ENCODE results near the gene ZNF786.
"Not testable (repeated sequence)": the region's sequence is repeated elsewhere in the genome, so short reads cannot be mapped to it uniquely, and the experiment has no call there.

Gene ZNF786, protein sequence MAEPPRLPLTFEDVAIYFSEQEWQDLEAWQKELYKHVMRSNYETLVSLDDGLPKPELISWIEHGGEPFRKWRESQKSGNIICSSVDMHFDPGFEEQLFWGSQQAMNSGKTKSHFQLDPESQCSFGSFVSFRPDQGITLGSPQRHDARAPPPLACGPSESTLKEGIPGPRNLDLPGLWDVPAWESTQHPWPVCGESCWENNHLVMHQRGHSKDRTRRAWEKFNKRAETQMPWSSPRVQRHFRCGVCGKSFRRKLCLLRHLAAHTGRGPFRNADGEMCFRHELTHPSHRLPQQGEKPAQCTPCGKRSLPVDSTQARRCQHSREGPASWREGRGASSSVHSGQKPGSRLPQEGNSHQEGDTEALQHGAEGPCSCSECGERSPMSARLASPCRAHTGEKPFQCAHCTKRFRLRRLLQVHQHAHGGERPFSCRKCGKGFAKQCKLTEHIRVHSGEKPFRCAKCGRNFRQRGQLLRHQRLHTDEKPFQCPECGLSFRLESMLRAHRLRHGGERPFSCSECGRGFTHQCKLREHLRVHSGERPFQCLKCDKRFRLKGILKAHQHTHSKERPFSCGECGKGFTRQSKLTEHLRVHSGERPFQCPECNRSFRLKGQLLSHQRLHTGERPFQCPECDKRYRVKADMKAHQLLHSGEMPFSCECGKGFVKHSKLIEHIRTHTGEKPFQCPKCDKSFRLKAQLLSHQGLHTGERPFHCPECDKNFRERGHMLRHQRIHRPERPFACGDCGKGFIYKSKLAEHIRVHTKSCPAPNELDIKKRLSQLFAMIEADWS

DNA sequence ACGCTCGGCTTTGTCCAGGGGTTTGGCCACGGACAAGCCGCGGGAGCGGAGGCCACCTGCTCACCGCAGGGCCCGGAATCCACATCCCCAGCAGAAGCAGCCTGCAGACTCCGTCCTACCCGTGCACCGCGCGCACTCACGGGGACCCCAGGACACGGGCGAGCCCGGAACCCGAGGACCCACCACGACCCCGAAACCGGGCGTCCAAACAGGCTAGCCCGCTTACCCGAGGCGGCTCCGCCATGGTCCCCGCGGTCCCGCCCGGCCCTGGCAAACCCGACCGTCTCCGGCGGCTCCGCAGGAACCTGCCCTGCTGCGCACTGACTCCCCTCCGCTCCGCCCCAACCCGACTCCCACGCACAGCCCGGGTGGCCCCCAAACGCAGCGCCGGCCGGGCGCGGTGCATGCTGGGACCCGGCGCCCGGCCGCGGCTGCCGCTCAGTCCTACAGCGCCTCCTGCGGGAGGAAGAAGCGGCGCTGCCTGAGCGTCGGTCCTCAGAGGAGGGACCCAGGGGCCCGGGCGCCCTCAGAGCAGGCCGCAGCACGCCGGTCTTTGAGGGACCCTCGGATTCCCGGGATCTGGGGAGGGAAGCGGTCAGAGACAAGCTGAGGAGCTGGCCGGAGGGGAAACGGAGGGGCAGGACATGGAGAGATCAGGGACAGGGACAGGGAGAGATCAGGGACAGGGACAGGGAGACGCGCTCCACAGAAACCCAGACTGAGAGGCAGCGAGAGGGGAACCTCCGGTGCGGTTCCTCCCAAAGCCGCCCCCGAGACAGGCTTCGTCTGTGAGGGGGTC is at the start of gene ZNF786:
Gene ZNF786, minus strand, starts transcription at position 322 of the 799 bp plus-strand sequence. Its CDS starts 78 bp downstream, at position 244.
- peak; percentile 96 for DNase-seq (ENCODE audit: low spot score)

GRCh38 chr7:149136118-149136517 is 45.6 kb upstream of the ZNF786 start:
- no peak for DNase-seq (ENCODE audit: low spot score)

GRCh38 chr7:149133028-149133710 is 42.7 kb upstream of the ZNF786 start:
- DNase-seq (ENCODE audit: low spot score), result no peak

DNA sequence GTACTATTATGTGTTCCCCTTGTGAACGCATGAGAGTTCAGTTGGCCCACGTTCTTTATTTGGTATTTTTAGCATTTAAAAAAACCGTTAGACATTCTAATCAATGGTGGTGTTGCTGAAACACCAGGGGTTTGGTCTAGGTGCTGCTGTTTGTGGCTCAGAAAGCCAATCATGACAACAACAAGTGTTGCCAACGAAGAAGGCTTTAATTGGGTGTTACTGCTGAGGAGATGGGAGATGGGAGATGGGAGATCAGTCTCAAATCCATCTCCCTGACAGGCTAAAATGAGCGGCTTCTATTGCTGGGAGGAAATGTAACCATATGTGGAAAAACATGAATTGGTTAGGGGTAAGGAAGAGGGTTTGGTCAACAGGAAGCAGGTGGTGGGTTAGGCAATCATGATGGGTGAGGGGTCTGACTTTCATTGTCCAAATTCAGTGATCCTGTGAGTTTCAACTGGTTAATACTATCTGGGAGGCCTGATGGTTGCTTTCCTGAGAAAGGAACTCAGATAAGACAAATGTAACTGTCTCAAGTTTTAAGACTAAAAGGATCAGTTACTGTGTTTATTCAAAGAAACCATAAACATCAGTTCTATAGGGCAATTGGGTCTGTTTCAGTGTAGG is 40.2 kb upstream of the ZNF786 start:
- DNase-seq (ENCODE audit: low spot score), result no peak

DNA sequence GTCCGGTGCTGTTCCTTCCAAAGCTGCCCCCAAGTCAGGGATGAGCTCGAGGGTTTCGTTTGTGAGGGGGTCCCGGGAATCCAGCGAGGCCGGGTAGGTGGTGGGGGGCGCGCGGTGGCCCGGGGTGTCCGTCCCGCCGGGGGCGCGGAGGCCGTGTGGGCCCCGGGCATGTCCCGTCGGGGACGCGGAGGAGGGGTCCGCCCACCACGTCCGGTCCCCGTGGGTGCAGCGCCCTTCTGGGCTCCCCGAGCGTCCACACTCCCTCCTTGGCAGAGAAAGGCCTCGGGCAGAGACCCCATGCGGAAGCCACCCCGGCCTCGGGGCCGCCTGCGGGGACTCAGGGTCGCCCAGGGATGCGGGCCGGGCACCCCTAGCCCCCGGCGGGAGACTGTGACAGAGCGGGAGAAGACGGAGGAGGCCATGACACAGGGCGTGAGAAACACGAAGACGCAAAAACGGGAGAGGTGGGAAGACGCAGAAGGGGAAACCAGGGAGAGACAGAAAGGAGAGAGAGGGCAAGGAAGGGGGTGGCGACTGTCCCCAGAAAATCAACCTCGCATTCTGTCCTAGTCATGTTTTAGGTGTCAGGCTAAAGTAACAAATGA is 36.2 kb upstream of the ZNF786 start:
- DNase-seq (ENCODE audit: low spot score), result peak; percentile 44

GRCh38 chr7:149125863-149126661 is 35.5 kb upstream of the ZNF786 start, which contains the start of gene ZNF425:
Gene ZNF425, minus strand, starts transcription at chr7:149126324. Its CDS starts 111 bp downstream, at chr7:149126213.
- DNase-seq (ENCODE audit: low spot score), result peak; percentile 98

GRCh38 chr7:149125189-149125862 is 34.8 kb upstream of the ZNF786 start:
- peak; percentile 35 for DNase-seq (ENCODE audit: low spot score)

- no peak for DNase-seq (ENCODE audit: low spot score)
These were observed 19.5 kb upstream of the ZNF786 start for GRCh38 chr7:149109969-149110368.

DNA sequence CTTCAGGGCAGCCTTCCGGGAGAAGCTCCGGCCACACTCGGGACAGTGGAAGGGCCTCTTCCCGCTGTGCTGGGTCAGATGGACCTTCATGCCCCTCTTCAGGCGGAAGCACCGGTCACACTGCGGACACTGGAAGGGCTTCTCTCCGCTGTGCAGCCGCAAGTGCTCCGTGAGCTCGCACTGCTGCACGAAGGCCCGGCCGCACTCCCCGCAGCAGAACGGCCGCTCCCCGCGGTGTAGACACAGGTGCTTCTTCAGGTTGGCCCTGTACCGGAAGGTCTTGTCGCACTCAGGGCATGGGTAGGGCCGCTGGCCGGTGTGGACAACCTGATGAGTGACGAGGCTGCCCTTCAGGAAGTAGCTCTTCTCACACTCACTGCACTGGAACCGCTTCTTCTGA is 14.2 kb upstream of the ZNF786 start:
- DNase-seq (ENCODE audit: low spot score), result no peak

DNA sequence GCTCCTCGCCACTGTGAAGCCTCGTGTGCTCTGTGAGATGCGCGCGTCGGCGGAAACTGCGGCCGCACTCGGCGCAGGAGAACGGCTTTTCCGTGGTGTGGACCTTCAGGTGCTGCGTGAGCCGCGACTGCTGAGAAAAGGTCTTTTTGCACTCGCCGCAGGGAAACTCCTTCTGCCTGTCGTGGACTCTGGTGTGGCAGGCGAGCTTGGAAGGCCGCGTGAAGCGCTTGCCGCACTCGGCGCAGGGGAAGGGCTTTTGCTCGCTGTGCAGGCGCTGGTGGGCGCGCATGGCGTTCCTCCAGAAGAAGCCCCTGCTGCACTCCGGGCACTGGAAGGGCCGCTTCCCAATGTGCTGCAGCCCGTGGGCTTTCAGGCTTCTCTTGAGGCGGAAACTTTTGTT is 13.7 kb upstream of the ZNF786 start:
- no peak for DNase-seq (ENCODE audit: low spot score)

DNA sequence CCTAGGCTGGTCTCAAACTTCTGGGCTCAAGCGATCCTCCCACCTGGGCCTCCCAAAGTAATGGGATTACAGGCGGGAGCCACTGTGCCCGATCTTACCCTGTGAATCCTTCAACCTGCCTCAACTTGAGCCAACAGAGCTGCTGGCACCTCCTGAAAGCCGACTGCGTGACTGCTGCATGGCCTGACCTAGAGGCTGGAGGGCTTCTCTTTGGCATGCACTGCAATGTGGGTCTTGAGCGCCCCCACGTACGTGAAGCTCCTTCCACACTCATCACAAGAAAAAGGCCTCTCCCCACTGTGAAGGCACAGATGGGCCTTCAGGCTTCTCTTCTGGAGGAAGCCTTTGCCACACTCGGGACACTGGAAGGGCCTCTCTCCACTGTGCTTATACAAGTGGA is 12.9 kb upstream of the ZNF786 start:
- no peak for DNase-seq (ENCODE audit: low spot score)

GRCh38 chr7:149102666-149103065 is 12.1 kb upstream of the ZNF786 start:
- DNase-seq (ENCODE audit: low spot score), result no peak

DNA sequence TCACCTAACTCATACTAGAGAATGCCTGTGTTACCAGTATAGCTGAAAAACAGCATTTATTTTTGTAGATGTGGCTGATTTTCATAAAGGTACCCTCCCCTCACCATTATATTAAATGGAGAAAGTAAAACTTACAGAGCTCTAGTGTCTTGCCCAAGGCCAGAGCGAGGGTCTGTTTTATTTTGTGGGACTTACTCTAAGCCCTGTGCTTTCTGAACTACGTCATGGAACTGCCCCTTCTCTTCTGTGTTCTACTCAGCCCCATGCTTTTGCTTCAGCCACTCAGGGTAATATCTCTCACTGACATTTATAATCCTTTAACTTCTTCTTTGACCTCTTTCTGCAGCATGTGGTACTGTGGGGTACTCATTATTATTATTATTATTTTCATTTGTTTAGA is 10.3 kb upstream of the ZNF786 start:
- no peak for DNase-seq (ENCODE audit: low spot score)

DNA sequence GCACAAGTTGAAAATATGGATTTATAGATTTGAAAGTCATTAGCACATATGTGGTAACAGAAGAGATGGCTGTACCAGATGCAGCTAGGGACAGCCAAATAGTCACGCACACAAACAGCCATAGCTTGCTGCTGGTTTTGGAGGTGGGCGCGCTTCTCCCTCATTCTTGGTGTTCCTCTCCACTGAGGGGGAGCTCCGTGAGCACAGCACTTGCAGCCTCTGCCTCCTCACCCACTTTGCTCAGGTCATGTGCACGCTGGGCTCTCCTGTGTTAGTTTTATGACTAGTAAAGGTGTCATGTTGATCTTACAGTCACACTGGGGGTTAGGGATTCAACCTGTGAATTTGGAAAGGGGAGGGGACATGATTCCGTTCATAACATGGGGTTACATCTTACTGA is 8.5 kb upstream of the ZNF786 start:
- no peak for DNase-seq (ENCODE audit: low spot score)

DNA sequence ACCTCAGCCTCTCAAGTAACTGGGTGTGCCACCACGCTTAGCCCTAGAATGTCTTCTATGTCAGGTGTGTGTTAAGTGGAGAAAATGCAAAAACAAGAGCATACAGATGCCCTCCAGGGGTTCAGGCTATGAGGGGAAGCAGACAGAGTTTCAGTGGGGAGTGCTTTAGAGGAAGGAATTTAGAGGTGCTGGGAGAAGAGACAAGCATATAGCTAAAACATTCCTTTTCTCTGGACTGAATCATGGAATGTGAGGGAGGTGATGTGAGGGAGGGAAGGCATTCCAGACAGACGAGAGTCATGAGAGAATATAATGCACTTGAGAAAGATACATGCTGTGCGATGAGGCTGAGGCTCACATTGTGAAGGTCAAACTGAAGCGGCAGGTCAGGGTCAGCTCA is 6.6 kb upstream of the ZNF786 start:
- no peak for DNase-seq (ENCODE audit: low spot score)

DNA sequence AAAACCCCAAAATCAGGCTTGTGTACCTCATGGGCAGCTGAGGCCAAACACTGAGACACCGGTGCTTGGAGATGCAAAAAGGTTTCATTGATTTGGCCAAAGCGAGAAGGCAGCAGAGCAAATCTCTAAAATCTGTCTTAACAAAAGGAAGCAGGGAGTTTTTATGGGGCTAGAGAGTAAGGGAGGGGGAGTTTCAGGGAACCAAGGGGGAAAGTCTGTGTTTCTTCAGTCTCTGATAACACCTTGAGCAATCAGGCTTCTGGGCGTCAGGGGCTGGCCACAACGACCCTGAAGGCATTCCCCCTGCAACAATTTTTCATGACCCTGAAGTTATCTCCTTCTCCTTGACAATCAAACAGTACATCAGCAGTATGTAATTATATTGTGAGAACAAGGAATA is 2.7 kb upstream of the ZNF786 start:
- no peak for DNase-seq (ENCODE audit: low spot score)

DNA sequence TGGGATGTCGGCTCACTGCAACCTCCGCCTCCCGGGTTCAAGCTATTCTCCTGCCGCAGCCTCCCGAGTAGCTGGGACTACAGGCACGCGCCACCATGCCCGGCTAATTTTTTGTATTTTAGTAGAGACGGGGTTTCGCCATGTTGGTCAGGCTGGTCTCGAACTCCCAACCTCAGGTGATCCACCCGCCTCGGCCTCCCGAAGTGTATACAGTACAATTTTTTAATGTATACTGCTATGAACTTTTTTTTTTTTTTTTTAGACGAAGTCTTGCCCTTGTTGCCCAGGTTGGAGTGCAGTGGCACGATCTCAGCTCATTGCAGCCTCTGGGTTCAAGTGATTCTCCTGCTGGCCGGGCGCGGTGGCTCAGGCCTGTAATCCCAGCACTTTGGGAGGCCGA is 1.7 kb upstream of the ZNF786 start:
- not testable (repeated sequence) for DNase-seq (ENCODE audit: low spot score)

DNA sequence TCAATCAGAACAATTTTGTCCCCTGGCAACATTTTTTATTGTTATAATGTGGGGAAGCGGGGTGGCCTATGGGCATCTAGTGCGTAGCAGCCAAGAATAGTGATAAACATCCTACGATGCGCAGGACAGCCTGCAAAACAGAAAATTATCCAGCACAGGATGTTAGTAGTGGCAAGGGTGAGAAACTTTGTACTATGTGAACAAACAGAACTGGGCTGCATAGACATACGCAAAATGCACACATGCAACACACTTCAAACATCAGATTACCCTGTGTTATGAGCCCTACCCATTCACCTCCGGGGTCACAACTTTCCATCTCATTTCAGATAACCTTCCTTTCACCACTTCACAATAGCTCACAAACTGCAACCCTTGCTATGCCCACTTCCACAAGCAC is 3.1 kb downstream of the ZNF786 start:
- DNase-seq (ENCODE audit: low spot score), result no peak

- DNase-seq (ENCODE audit: low spot score), result no peak
These were observed 4.7 kb downstream of the ZNF786 start for GRCh38 chr7:149085866-149086265.
